GM19463 (cell line): ENCODE data around the gene ADGRB3.
"Not testable (repeated sequence)": the region's sequence is repeated elsewhere in the genome, so short reads cannot be mapped to it uniquely, and the experiment has no call there.

Source experiments
- ATAC-seq: cut with Tn5 transposase; IDR thresholded peaks from one replicate; pipeline ENCODE4 v1.9.1; 2021; ENCODE audit warnings: mild to moderate bottlenecking, moderate library complexity; ENCODE audit not compliant: unreplicated experiment

The ADGRB3 gene

GRCh38 chr6:69105288-69105687 lies 470.2 kb downstream of the ADGRB3 start:
- no peak for ATAC-seq

- ATAC-seq, result no peak
These were observed 471.4 kb downstream of the ADGRB3 start for GRCh38 chr6:69106511-69106910.

- ATAC-seq, result no peak
These were observed 476.2 kb downstream of the ADGRB3 start for GRCh38 chr6:69111301-69111700.

- no peak for ATAC-seq
These were observed 481.6 kb downstream of the ADGRB3 start for GRCh38 chr6:69116658-69117057.

GRCh38 chr6:69121461-69122406 lies 486.7 kb downstream of the ADGRB3 start:
- ATAC-seq, result not testable (repeated sequence)

GRCh38 chr6:69122407-69122773 lies 487.3 kb downstream of the ADGRB3 start:
- ATAC-seq, result no peak

- no peak for ATAC-seq
These were observed 493.3 kb downstream of the ADGRB3 start for GRCh38 chr6:69128411-69128810.

GRCh38 chr6:69129046-69129445 lies 494.0 kb downstream of the ADGRB3 start:
- ATAC-seq, result no peak

GRCh38 chr6:69135927-69136326 lies 500.8 kb downstream of the ADGRB3 start:
- no peak for ATAC-seq

- ATAC-seq, result no peak
These were observed 503.1 kb downstream of the ADGRB3 start for GRCh38 chr6:69138148-69138547.

- ATAC-seq, result no peak
These were observed 503.9 kb downstream of the ADGRB3 start for GRCh38 chr6:69138893-69139494.

- no peak for ATAC-seq
These were observed 510.0 kb downstream of the ADGRB3 start for GRCh38 chr6:69145062-69145461.

GRCh38 chr6:69146385-69146784 lies 511.3 kb downstream of the ADGRB3 start:
- no peak for ATAC-seq

GRCh38 chr6:69155467-69155866 lies 520.4 kb downstream of the ADGRB3 start:
- ATAC-seq, result no peak

- ATAC-seq, result no peak
These were observed 527.7 kb downstream of the ADGRB3 start for GRCh38 chr6:69162811-69163210.

- no peak for ATAC-seq
These were observed 529.6 kb downstream of the ADGRB3 start for GRCh38 chr6:69164564-69165229.

GRCh38 chr6:69179681-69180080 lies 544.6 kb downstream of the ADGRB3 start:
- ATAC-seq, result no peak

GRCh38 chr6:69180361-69181067 lies 545.4 kb downstream of the ADGRB3 start:
- ATAC-seq, result no peak

GRCh38 chr6:69181964-69182363 lies 546.9 kb downstream of the ADGRB3 start:
- no peak for ATAC-seq

- no peak for ATAC-seq
These were observed 550.2 kb downstream of the ADGRB3 start for GRCh38 chr6:69185276-69185675.

GRCh38 chr6:69202768-69203167 lies 567.7 kb downstream of the ADGRB3 start:
- ATAC-seq, result no peak
